ENCODE data around the gene NFKBIE.

The NFKBIE gene

DNA sequence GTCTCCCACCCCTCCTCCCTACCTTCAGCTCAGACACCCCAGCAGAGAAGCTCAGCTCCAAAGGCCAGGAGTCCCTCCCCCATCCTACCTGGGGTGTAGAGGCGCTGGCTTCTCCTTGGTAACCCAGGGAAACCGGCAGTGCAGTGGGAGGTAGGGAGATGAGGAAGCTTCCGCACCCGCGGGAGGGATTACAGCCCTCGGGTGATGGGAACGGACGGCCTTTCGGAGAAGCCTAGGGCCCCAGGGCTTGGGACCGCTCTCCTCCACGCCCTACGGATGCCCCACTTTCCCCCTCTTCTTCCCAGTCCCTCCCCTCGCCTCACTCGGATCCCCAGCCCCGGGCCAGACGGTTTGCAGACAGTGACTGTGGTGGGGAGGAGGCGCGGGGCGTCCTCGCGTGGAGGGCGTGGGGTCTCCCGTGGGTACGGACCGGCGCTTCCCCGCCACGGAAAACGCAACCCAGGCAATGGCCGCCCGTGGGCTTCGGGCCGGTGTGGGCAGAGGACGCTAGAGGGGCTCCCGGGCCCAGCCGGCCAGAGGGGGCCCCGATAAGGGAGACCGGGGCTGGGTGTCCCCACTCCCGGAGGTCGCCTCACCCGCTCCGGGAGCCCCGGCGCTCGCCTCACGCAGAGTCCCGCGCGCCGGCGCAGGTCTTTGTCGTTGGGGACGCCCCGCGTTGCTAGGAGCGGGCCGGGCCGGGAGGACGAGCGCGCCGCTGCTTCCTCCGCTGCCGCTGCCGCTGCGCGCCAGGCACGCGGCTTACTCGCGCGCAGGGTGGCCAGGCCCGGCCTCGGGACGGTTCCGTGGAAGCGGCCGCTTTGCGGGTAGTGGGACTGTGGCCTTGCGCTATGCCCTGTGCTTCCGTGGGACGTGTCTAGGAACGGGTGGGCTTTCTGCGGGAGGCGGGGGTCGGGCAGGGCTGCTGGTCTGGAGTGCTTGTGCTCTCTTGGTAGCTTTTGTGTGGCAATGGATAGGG, 32.0 kb upstream of the NFKBIE start:
- Histone ChIP-seq H3K27me3 (ENCODE audit: insufficient read depth, poor library complexity, severe bottlenecking) (peaks cover 27% of the 10 kb centered on the region), H3K27ac (replicated peaks) (no peak overlapping the region)

DNA sequence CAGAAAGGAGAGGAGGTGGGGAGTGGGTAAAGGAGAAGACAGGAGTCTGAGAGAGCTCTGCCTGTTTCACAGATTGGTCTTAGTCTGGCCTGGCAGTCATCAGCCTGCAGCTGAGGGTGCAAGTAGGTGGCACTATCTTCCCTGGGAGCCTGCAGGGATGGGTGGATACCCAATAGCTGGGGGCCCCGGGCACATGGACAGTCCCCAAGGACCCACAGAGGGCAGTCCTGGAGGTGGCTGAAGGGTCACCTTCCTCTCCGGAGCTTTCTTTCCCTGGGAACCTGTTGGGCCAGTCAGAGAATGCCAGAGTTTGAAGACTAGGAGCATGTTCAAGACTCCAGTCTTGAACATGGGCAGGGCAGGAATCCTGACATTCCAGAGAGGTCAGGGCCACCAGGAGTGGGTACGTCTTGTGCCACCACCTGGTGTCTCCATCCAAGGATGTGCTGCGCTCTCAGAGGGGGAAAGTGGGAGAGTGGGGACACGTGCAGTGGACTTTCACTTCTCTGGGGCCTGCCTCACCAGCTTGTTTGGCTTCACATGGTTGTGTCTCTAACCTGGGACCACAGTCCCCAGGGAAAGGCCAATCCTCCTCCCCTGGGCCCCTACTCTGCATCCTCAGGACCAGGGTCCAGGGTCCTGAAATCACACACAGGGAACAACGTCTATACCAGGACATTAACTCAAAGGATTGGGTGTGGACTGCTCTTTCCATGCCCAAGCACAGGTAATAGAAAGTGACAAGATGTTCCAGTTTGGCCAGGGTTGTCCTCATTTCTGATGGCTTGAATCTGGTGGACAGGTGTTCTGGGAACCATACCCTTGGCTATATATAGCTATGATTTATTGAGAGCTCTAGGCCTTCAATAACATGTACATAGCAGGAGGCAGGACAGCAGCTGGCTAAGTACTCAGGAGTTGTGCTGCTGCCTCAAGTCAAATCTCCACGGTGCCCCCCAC, 29.8 kb upstream of the NFKBIE start:
- H3K27ac ChIP-seq (replicated peaks), result no peak overlapping the region
- H3K4me3 ChIP-seq (replicated peaks; ENCODE audit: insufficient read depth, low read length), result no peak overlapping the region
- TF ChIP-seq GABPA (IDR thresholded peaks at IDR 0.05; ENCODE audit: low read depth) (no peak), CTCF (IDR thresholded peaks at IDR 0.05; ENCODE audit: insufficient read depth, low read length) (no peak), SPI1 (IDR thresholded peaks at IDR 0.05; ENCODE audit: borderline replicate concordance, low read depth) (no peak), POLR2AphosphoS5 (IDR thresholded peaks at IDR 0.05; ENCODE audit: low read depth) (no peak), REST (IDR thresholded peaks at IDR 0.05; ENCODE audit: insufficient replicate concordance, low read depth) (no peak)
- peaks cover 27% of the 10 kb centered on the region for H3K27me3 ChIP-seq (ENCODE audit: insufficient read depth, poor library complexity, severe bottlenecking)
- no peak for DNase-seq (ENCODE audit: low read depth in 1 of 2, low spot score in 1 of 2)

More for the DNA sequence above, 32.0 kb upstream of the NFKBIE start:
- peak overlapping the region; percentile 38 for H3K4me3 ChIP-seq (replicated peaks; ENCODE audit: insufficient read depth, low read length)
- TF ChIP-seq GABPA (IDR thresholded peaks at IDR 0.05; ENCODE audit: low read depth), result no peak
- TF ChIP-seq REST (IDR thresholded peaks at IDR 0.05; ENCODE audit: insufficient replicate concordance, low read depth), result no peak
- TF ChIP-seq POLR2AphosphoS5 (IDR thresholded peaks at IDR 0.05; ENCODE audit: low read depth), result peak; percentile 49; the same call in 1 of the 2 replicates
- no peak for TF ChIP-seq SPI1 (IDR thresholded peaks at IDR 0.05; ENCODE audit: borderline replicate concordance, low read depth)
- peak in 1 of 2 experiments; percentile 28 for DNase-seq (ENCODE audit: low read depth in 1 of 2, low spot score in 1 of 2)

- no peak overlapping the region for H3K4me3 ChIP-seq (replicated peaks; ENCODE audit: insufficient read depth, low read length)
- H3K27me3 ChIP-seq (ENCODE audit: insufficient read depth, poor library complexity, severe bottlenecking), result peaks cover 36% of the 10 kb centered on the region
Observed at GRCh38 chr6:44292661-44293365, 27.5 kb upstream of the NFKBIE start.

More at GRCh38 chr6:44292661-44293365, 27.5 kb upstream of the NFKBIE start:
- DNase-seq (ENCODE audit: low read depth in 1 of 2, low spot score in 1 of 2), result no peak
- TF ChIP-seq GABPA (IDR thresholded peaks at IDR 0.05; ENCODE audit: low read depth), result no peak
- TF ChIP-seq REST (IDR thresholded peaks at IDR 0.05; ENCODE audit: insufficient replicate concordance, low read depth), result no peak
- TF ChIP-seq POLR2AphosphoS5 (IDR thresholded peaks at IDR 0.05; ENCODE audit: low read depth), result no peak
- no peak for TF ChIP-seq CTCF (IDR thresholded peaks at IDR 0.05; ENCODE audit: insufficient read depth, low read length)
- no peak for TF ChIP-seq SPI1 (IDR thresholded peaks at IDR 0.05; ENCODE audit: borderline replicate concordance, low read depth)
- H3K27ac ChIP-seq (replicated peaks), result no peak overlapping the region

All from HL-60 (cell line).